ENCODE results near the gene NRDE2. TPM values are rescaled to one million over a fixed set of nuclear protein-coding genes. Genes with fewer than 3 reads are reported as not detected.

The NRDE2 gene, protein sequence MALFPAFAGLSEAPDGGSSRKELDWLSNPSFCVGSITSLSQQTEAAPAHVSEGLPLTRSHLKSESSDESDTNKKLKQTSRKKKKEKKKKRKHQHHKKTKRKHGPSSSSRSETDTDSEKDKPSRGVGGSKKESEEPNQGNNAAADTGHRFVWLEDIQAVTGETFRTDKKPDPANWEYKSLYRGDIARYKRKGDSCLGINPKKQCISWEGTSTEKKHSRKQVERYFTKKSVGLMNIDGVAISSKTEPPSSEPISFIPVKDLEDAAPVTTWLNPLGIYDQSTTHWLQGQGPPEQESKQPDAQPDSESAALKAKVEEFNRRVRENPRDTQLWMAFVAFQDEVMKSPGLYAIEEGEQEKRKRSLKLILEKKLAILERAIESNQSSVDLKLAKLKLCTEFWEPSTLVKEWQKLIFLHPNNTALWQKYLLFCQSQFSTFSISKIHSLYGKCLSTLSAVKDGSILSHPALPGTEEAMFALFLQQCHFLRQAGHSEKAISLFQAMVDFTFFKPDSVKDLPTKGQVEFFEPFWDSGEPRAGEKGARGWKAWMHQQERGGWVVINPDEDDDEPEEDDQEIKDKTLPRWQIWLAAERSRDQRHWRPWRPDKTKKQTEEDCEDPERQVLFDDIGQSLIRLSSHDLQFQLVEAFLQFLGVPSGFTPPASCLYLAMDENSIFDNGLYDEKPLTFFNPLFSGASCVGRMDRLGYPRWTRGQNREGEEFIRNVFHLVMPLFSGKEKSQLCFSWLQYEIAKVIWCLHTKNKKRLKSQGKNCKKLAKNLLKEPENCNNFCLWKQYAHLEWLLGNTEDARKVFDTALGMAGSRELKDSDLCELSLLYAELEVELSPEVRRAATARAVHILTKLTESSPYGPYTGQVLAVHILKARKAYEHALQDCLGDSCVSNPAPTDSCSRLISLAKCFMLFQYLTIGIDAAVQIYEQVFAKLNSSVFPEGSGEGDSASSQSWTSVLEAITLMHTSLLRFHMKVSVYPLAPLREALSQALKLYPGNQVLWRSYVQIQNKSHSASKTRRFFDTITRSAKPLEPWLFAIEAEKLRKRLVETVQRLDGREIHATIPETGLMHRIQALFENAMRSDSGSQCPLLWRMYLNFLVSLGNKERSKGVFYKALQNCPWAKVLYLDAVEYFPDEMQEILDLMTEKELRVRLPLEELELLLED
- 10 to 100 TPM; 18.9 to 23.2 (median 22.1) TPM for polyA plus RNA-seq (ENCODE audit: insufficient read length in 3 of 3)

DNA sequence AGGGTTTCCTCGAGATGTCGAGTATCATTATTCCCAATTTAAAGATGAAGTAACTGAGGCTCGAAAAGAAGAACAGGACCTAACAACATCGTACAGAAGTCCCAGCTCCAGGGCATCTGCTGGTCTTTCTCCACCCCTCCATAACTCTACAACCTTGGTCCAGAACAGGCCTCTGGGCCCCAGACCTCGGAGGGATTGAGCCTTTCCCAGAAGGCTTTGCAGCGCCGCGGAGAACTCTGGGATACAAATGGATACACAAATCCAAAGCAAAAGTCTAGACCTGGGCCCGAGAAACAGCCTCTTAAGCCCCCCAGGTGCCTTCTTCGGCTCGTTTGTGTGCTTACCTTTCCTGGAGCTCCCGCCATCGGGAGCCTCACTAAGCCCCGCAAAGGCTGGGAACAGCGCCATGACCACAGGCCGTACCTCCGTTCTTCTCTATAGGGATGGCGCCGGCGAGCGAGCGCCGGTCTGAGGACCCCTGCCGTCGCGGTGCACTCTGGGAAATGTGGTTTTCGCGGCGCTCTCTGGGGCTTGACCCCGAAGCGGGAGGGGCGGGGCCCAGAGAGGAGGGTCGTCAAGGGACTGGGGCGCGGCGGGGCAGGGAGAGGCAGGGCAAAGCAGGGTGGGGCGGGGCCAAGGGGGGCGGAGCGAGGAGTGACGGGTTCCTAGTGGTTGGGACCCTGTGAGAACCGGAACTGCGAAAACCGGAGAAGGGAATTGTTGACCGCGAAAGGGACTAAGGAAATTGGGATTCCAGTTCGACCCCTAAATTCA is at the start of gene NRDE2:
NRDE2 (minus strand) TSS at position 445 of the 774 bp plus-strand sequence; CDS start at position 408, 37 bp downstream.
- peak; percentile 93 to 96 (median 94) for DNase-seq (ENCODE audit: low read depth in 3 of 3, low spot score in 2 of 3)

DNA sequence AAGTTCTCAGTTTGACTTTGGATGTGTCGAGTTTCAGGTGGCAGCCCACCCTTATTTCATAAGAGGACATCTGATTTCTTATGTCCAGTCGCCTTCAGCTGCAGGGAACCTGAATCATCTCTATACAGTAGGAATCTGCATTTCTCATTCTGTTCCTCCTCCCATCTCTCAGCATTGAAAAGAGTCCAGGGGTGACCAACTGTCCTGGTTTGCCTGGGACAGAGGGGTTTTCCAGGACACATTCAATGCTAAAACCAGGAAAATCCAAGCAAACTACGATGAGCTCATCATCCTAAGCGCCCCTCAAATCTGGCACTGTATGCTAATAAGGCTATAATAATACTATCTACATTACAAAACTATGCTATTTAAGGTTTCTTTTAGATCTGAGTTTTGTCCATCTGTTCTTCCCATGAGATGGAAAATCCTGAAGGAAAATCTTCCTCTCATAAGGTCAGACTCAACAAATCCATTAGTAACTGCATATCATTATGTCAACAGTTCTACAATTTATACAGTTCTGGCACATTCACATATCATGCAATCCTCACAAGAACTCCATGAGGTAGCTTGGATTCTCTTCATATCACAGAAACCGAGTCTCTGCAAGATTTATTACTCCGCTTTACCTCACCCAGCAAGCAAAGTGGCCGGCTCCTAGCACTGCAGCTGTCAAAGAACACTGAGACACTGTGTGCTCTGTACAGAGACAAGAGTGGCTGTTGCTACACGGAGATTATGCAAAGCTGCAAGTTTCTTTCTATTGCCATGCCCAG is 49.5 kb upstream of the NRDE2 start:
- DNase-seq (ENCODE audit: low read depth in 3 of 3, low spot score in 2 of 3): no peak

DNA sequence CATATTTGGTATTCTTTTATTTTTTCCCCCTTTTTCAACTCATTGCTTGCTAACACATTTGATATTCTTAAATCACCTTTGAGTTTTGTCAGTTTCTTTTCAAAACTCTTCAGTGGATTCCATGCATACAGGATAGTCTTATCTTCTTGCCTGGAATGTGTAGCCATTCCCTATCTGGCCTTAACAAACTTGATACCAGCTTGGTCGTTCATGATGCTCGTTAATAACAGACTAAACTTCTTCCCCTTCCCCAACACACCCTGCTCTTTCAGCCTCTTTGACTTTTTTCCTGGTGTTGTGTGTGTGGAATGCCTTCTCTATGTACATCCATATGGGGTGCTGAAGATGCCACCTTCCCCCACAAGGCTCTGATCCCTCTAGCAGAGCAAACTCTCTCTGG is 47.4 kb upstream of the NRDE2 start:
- DNase-seq (ENCODE audit: low read depth in 3 of 3, low spot score in 2 of 3): no peak

DNA sequence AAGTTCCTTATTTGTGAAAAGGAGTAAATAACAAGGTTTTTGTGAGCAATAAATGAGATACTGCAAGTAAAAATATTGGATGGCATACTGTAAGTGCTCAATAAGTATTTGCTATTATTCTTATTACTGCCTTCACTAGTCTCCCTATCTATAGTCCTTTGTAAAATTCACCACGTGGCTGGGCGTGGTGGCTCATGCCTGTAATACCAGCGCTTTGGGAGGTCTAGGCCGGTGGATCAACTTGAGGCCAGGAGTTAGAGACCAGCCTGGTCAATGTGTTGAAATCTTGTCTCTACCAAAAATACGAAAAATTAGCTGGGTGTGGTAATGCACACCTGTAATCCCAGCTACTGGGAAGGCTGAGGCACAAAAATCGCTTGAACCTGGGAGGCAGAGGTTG is 46.5 kb upstream of the NRDE2 start:
- no peak for DNase-seq (ENCODE audit: low read depth in 3 of 3, low spot score in 2 of 3)

- DNase-seq (ENCODE audit: low read depth in 3 of 3, low spot score in 2 of 3): no peak
These were observed 44.2 kb upstream of the NRDE2 start for GRCh38 chr14:90375934-90376333.

- no peak for DNase-seq (ENCODE audit: low read depth in 3 of 3, low spot score in 2 of 3)
These were observed 43.1 kb upstream of the NRDE2 start for GRCh38 chr14:90374813-90375212.

DNA sequence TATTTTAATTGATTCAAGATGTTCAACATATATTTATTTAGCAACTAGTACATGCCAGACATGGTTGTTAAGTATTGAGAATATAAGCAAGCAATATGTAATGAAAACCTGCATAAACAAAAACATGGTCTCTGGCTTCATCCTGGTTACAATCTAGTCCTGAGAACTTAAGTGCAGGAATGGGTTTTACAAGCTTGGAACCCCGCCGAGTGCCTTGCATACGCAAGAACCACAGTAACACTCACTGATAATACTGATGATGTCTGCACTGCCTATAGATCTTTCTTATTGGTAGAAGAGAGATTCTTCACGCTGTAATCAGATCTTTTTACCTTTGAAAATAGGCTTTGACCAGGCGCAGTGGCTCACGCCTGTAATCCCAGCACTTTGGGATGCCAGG is 42.1 kb upstream of the NRDE2 start:
- no peak for DNase-seq (ENCODE audit: low read depth in 3 of 3, low spot score in 2 of 3)

GRCh38 chr14:90368946-90369721 is 37.4 kb upstream of the NRDE2 start:
- DNase-seq (ENCODE audit: low read depth in 3 of 3, low spot score in 2 of 3): no peak

DNA sequence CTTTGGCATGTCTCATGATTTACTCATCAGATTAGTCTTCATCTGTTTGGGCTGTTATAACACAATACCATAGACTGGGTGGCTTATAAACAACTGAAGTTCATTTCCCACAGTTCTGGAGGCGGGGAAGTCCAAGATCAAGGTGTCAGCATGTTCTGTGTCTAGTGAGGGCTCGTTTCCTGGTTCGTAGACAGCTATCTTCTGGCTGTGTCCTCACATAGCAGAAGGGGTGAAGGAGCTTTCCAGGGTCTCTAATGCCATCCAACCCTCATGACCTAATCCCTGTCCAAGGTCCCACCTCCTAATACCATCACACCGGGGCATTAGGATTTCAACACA is 30.8 kb upstream of the NRDE2 start:
- DNase-seq (ENCODE audit: low read depth in 3 of 3, low spot score in 2 of 3): no peak

DNA sequence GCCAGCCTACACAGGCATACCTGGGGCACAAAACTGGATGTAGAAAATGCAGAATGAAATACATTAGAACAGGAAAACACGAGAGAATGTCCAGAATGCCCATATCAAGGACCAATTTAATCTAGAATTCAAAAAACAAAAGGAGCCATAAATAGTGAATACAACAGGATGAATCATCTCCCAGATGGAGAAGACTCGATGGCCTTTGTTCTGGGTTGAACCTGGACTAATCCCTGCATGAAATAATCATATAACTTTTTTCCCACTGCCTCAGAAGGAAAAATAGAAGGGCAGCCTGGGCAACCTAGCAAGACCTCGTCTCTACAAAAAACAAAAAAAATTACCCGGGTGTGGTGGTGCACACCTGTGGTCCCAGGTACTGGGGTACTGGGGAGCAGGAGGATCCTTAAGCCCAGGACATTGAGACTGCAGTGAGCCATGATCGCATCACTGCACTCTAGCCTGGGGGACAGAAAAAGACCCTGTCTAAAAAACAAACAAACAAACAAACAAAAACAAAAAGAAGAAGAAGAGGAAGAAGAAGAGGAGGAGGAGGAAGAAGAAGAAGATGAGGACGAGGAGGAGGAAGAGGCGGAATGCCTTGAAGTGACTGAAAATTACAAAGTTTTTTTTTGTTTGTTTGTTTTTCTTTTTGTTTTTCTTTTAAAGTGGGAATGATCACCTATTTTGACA is 30.3 kb upstream of the NRDE2 start:
- no peak for DNase-seq (ENCODE audit: low read depth in 3 of 3, low spot score in 2 of 3)

- DNase-seq (ENCODE audit: low read depth in 3 of 3, low spot score in 2 of 3): no peak
These were observed 26.6 kb upstream of the NRDE2 start for GRCh38 chr14:90358359-90358758.

- DNase-seq (ENCODE audit: low read depth in 3 of 3, low spot score in 2 of 3): no peak
These were observed 25.2 kb upstream of the NRDE2 start for GRCh38 chr14:90356925-90357324.

DNA sequence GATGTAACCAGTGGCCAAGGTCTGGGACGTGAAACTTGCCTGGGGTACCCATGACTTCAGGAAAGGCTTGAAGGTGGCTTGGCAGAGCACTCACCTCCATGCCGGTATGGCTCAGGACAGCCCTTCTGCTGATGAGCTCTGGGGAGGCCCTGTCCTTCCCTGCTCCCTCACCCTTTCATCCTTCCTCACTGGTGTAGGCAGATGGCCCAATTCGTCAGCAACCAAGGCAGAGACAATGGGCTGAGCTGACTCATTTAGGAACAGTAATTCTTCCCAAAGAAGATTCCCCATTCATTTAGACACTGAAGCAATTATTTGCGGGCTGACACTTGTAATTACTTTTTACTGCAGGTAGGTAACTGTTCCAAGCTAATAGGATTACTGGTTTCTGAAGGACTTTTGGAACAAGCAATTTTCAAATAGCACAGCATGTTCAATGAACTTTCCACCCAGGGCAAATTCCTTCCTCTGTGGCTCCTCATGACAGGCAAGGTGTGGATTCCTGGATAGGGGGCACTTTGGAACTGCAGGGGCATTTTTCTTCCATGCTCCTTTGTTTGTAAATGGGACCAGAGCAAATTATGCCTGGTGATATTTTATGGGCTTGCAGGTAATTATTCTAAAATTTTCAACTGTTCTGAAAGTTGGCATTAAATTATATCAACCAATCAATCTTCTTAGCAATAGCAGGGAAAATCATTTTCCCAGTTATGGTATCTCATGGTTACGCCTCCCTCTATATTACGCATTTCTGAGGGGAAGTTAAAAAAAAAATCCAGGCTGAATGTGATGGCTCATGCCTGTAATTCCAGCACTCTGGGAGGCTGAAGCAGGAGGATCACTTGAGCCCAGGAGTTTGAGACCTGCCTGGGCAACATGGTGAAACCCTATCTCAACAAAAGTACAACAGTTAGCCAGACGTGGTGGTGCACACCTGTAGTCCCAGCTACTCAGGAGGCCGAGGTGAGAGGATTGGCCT is 24.1 kb upstream of the NRDE2 start:
- DNase-seq (ENCODE audit: low read depth in 3 of 3, low spot score in 2 of 3): no peak

GRCh38 chr14:90354551-90355298 is 23.0 kb upstream of the NRDE2 start:
- no peak for DNase-seq (ENCODE audit: low read depth in 3 of 3, low spot score in 2 of 3)

DNA sequence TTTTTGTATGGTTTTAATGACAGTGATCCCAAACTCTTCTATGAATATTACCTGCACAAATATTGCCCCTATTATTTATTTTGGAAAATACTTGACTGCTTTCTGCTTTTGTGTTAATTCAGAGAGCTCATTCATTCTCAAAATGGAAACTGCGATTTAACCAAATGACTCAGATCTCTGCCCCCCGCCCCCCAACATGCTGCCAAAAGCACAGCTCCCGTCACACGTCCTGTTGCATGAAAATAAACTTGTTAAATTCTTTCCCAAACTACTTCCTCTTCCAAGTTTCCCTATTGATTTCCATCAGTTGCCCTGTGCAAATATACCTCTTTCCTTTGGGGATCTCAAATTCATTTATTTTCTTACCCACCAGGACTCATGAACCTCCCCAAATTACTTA is 18.0 kb upstream of the NRDE2 start:
- DNase-seq (ENCODE audit: low read depth in 3 of 3, low spot score in 2 of 3): no peak

GRCh38 chr14:90348270-90348669 is 16.5 kb upstream of the NRDE2 start:
- no peak for DNase-seq (ENCODE audit: low read depth in 3 of 3, low spot score in 2 of 3)

- DNase-seq (ENCODE audit: low read depth in 3 of 3, low spot score in 2 of 3): no peak
These were observed 13.5 kb upstream of the NRDE2 start for GRCh38 chr14:90345239-90345557.

Data from right renal cortex interstitium (tissue), 3 donors.